Measurements from ENCODE around the gene ALG8.
"Not testable (repeated sequence)": the region's sequence is repeated elsewhere in the genome, so short reads cannot be mapped to it uniquely, and the experiment has no call there.

Gene ALG8

GRCh38 chr11:78061088-78061920, 78.1 kb downstream of the ALG8 start:
- no peak for DNase-seq
- TF ChIP-seq, protein P1, sequence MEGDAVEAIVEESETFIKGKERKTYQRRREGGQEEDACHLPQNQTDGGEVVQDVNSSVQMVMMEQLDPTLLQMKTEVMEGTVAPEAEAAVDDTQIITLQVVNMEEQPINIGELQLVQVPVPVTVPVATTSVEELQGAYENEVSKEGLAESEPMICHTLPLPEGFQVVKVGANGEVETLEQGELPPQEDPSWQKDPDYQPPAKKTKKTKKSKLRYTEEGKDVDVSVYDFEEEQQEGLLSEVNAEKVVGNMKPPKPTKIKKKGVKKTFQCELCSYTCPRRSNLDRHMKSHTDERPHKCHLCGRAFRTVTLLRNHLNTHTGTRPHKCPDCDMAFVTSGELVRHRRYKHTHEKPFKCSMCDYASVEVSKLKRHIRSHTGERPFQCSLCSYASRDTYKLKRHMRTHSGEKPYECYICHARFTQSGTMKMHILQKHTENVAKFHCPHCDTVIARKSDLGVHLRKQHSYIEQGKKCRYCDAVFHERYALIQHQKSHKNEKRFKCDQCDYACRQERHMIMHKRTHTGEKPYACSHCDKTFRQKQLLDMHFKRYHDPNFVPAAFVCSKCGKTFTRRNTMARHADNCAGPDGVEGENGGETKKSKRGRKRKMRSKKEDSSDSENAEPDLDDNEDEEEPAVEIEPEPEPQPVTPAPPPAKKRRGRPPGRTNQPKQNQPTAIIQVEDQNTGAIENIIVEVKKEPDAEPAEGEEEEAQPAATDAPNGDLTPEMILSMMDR (IDR thresholded peaks at IDR 0.05; ENCODE audit: low read depth, low read length, missing control alignments), result no peak
- Histone ChIP-seq H3K36me3 (replicated peaks) (no peaks in the 10 kb centered on the region), H3K27ac (no peak overlapping the region), H3K4me3 (ENCODE audit: low read depth, low read length) (no peak overlapping the region), H3K27me3 (replicated peaks) (no peaks in the 10 kb centered on the region)
- in situ Hi-C loops (cut with HindIII; ENCODE audit: low pct_ligation_motif_present, low sequenced_read_pairs), result no loop called here

- Histone ChIP-seq H3K27me3 (replicated peaks) (no peaks in the 10 kb centered on the region), H3K27ac (no peak overlapping the region), H3K36me3 (replicated peaks) (no peaks in the 10 kb centered on the region), H3K4me3 (ENCODE audit: low read depth, low read length) (no peak overlapping the region)
- in situ Hi-C loops (cut with HindIII; ENCODE audit: low pct_ligation_motif_present, low sequenced_read_pairs), result no loop called here
- TF ChIP-seq, protein P1 (IDR thresholded peaks at IDR 0.05; ENCODE audit: low read depth, low read length, missing control alignments), result no peak
- no peak for DNase-seq
These were observed 78.9 kb downstream of the ALG8 start for GRCh38 chr11:78060533-78060932.

- in situ Hi-C loops (cut with HindIII; ENCODE audit: low pct_ligation_motif_present, low sequenced_read_pairs); H3K27ac ChIP-seq: not testable (repeated sequence)
These were observed 79.6 kb downstream of the ALG8 start for GRCh38 chr11:78059749-78060328.

GRCh38 chr11:78057462-78058055, 81.9 kb downstream of the ALG8 start:
- TF ChIP-seq, protein P1 (IDR thresholded peaks at IDR 0.05; ENCODE audit: low read depth, low read length, missing control alignments), result no peak
- in situ Hi-C loops (cut with HindIII; ENCODE audit: low pct_ligation_motif_present, low sequenced_read_pairs), result no loop called here
- H3K27me3 ChIP-seq (replicated peaks), result no peaks in the 10 kb centered on the region
- no peak overlapping the region for H3K27ac ChIP-seq
- no peak for DNase-seq
- no peak overlapping the region for H3K4me3 ChIP-seq (ENCODE audit: low read depth, low read length)
- H3K36me3 ChIP-seq (replicated peaks), result no peaks in the 10 kb centered on the region

More at GRCh38 chr11:78059749-78060328, 79.6 kb downstream of the ALG8 start:
- DNase-seq; H3K27me3 ChIP-seq (replicated peaks); H3K36me3 ChIP-seq (replicated peaks); H3K4me3 ChIP-seq (ENCODE audit: low read depth, low read length): not testable (repeated sequence)

DNA sequence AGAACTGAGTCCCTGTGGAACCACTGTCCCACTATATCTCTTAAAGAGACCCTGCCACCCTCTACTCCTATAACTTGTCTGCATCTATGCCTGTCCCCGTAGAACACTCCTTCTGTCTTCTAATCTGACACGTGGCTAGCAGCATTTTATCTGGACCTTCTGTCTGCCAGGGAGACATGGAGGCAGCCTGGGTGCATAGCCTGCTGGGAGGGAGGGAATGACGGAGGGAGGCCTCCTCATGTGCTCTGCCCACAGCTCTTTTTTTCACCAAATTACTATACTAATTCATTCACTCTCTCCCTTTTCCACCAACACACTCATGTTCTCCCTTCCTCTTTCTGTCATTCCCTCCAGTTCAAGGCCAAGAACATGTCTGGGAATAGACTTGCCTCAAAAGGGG, 83.3 kb downstream of the ALG8 start:
- in situ Hi-C loops (cut with HindIII; ENCODE audit: low pct_ligation_motif_present, low sequenced_read_pairs), result no loop called here
- DNase-seq, result no peak
- no peak overlapping the region for H3K4me3 ChIP-seq (ENCODE audit: low read depth, low read length)
- no peaks in the 10 kb centered on the region for H3K27me3 ChIP-seq (replicated peaks)
- TF ChIP-seq, protein P1 (IDR thresholded peaks at IDR 0.05; ENCODE audit: low read depth, low read length, missing control alignments), result no peak
- no peak overlapping the region for H3K27ac ChIP-seq
- no peaks in the 10 kb centered on the region for H3K36me3 ChIP-seq (replicated peaks)

DNA sequence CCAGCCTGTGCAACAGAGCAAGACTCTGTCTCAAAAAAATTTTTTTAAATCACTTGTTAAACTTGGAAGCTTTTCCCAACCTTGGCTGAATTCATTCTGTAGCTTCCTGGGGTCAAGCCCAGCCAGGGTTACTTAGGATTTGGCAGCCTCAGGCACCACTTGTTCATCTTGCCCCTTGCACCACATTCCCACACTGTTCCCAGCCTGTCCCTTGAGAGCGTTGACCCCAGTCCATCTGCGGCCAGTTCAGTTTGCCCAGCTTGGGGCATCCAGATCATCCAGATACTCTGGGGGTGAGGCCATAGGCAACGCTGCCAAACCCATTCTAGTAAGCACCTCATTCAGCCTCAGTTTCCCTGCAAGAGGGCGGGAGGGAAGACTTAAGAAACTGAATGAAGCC, 84.5 kb downstream of the ALG8 start:
- DNase-seq, result no peak
- H3K36me3 ChIP-seq (replicated peaks), result no peaks in the 10 kb centered on the region
- in situ Hi-C loops (cut with HindIII; ENCODE audit: low pct_ligation_motif_present, low sequenced_read_pairs), result no loop called here

More for the DNA sequence above, 84.5 kb downstream of the ALG8 start:
- H3K4me3 ChIP-seq (ENCODE audit: low read depth, low read length), result no peak overlapping the region
- H3K27me3 ChIP-seq (replicated peaks), result no peaks in the 10 kb centered on the region
- H3K27ac ChIP-seq, result no peak overlapping the region
- TF ChIP-seq, protein P1 (IDR thresholded peaks at IDR 0.05; ENCODE audit: low read depth, low read length, missing control alignments), result no peak
